ENCODE results near the gene KBTBD12.

The KBTBD12 gene

GRCh38 chr3:127997016-127997415 lies 82.0 kb downstream of the KBTBD12 start:
- TF ChIP-seq POU2F2 (IDR thresholded peaks at IDR 0.05; ENCODE audit: low read depth, low read length): no peak
- TF ChIP-seq TAF1 (IDR thresholded peaks at IDR 0.05; ENCODE audit: low read depth, low read length): no peak
- no peak for TF ChIP-seq PAX5 (IDR thresholded peaks at IDR 0.05; ENCODE audit: insufficient read depth, low read length, severe bottlenecking)
- no peak for TF ChIP-seq SPI1 (IDR thresholded peaks at IDR 0.05; ENCODE audit: low read depth, low read length)
- no peak for TF ChIP-seq POLR2AphosphoS5 (IDR thresholded peaks at IDR 0.05; ENCODE audit: low read depth, low read length)
- TF ChIP-seq POLR2A (IDR thresholded peaks at IDR 0.05; ENCODE audit: low read depth, low read length): no peak
- FAIRE-seq (no peak), DNase-seq (ENCODE audit: insufficient read length, low spot score) (no peak)

DNA sequence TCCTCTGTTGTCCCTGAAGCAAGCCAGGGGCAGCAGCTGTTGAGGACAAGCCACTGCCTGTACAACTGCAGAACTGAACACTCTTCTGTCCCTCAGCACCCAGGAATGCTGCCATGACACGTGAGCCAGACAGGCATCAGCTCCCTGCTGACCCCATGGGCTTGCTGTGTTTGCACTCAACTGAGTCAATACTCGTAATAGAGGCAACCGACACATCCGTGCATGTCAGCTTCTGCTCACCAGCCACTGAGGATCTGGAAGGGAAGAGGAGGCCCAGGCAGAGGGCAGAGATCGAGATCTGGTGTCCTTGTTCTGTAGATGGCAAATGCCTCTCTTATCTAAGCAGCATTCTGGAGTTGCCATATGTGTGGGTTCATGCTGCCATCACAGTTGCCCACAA lies 82.9 kb downstream of the KBTBD12 start:
- TF ChIP-seq POLR2AphosphoS5 (IDR thresholded peaks at IDR 0.05; ENCODE audit: low read depth, low read length) (no peak), TAF1 (IDR thresholded peaks at IDR 0.05; ENCODE audit: low read depth, low read length) (no peak), POU2F2 (IDR thresholded peaks at IDR 0.05; ENCODE audit: low read depth, low read length) (no peak), SPI1 (IDR thresholded peaks at IDR 0.05; ENCODE audit: low read depth, low read length) (no peak), PAX5 (IDR thresholded peaks at IDR 0.05; ENCODE audit: insufficient read depth, low read length, severe bottlenecking) (no peak), POLR2A (IDR thresholded peaks at IDR 0.05; ENCODE audit: low read depth, low read length) (no peak)
- FAIRE-seq (no peak), DNase-seq (ENCODE audit: insufficient read length, low spot score) (no peak)

- no peak for TF ChIP-seq PAX5 (IDR thresholded peaks at IDR 0.05; ENCODE audit: insufficient read depth, low read length, severe bottlenecking)
- no peak for TF ChIP-seq POU2F2 (IDR thresholded peaks at IDR 0.05; ENCODE audit: low read depth, low read length)
- TF ChIP-seq POLR2A (IDR thresholded peaks at IDR 0.05; ENCODE audit: low read depth, low read length): no peak
- TF ChIP-seq POLR2AphosphoS5 (IDR thresholded peaks at IDR 0.05; ENCODE audit: low read depth, low read length): no peak
- no peak for TF ChIP-seq SPI1 (IDR thresholded peaks at IDR 0.05; ENCODE audit: low read depth, low read length)
- no peak for TF ChIP-seq TAF1 (IDR thresholded peaks at IDR 0.05; ENCODE audit: low read depth, low read length)
- no peak for FAIRE-seq
- DNase-seq (ENCODE audit: insufficient read length, low spot score): no peak
Measured at GRCh38 chr3:127998596-127998995, 83.6 kb downstream of the KBTBD12 start.

- DNase-seq (ENCODE audit: insufficient read length, low spot score) (no peak), FAIRE-seq (no peak)
Measured at GRCh38 chr3:127999509-128000106, 84.6 kb downstream of the KBTBD12 start.

DNA sequence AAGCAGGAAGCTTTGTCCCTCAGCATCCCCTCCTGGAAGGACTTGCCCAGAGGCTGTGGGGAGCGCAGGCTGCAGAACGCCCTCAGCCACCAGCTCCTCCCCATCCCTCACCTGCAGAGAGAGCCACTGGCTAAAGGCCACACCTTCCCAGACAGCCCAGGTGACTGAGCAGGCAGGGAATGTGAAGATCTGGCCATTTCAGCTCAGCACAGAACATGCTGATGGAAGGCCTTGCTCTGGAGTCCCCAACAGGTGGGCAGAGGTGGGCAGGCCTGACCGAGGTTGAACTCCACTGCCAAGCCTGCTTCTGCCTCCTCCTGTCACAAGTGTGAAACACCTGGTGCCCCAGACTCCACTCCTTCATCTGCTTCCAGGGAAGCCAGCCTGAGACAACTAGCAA lies 86.5 kb downstream of the KBTBD12 start:
- TF ChIP-seq POLR2AphosphoS5 (IDR thresholded peaks at IDR 0.05; ENCODE audit: low read depth, low read length) (no peak), POLR2A (IDR thresholded peaks at IDR 0.05; ENCODE audit: low read depth, low read length) (no peak), SPI1 (IDR thresholded peaks at IDR 0.05; ENCODE audit: low read depth, low read length) (no peak), POU2F2 (IDR thresholded peaks at IDR 0.05; ENCODE audit: low read depth, low read length) (no peak), PAX5 (IDR thresholded peaks at IDR 0.05; ENCODE audit: insufficient read depth, low read length, severe bottlenecking) (no peak), TAF1 (IDR thresholded peaks at IDR 0.05; ENCODE audit: low read depth, low read length) (no peak)
- FAIRE-seq: no peak
- no peak for DNase-seq (ENCODE audit: insufficient read length, low spot score)

More at GRCh38 chr3:127999509-128000106, 84.6 kb downstream of the KBTBD12 start:
- TF ChIP-seq POLR2A (IDR thresholded peaks at IDR 0.05; ENCODE audit: low read depth, low read length) (no peak), TAF1 (IDR thresholded peaks at IDR 0.05; ENCODE audit: low read depth, low read length) (no peak), SPI1 (IDR thresholded peaks at IDR 0.05; ENCODE audit: low read depth, low read length) (no peak), POU2F2 (IDR thresholded peaks at IDR 0.05; ENCODE audit: low read depth, low read length) (no peak), POLR2AphosphoS5 (IDR thresholded peaks at IDR 0.05; ENCODE audit: low read depth, low read length) (no peak), PAX5 (IDR thresholded peaks at IDR 0.05; ENCODE audit: insufficient read depth, low read length, severe bottlenecking) (no peak)

DNA sequence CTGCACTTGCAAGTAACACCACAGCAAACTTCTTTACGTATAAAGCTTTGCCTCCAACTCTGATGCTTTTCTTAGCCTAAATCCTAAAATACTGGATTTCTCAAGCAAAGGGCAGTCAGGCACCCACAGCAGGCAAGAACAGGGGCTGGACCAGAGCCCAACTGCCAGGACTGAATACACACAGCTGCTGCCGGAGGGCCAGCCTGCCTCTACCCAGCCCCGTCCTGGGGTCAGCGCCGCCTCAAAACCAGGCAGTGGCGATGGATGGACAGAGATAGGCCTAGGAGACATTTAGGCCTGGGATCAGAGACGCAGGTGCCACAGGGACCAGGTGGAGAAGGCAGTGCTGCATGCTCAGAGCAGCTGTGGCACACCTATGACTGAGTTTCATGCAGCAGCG lies 89.6 kb downstream of the KBTBD12 start:
- TF ChIP-seq SPI1 (IDR thresholded peaks at IDR 0.05; ENCODE audit: low read depth, low read length): no peak
- FAIRE-seq (no peak), DNase-seq (ENCODE audit: insufficient read length, low spot score) (no peak)

DNA sequence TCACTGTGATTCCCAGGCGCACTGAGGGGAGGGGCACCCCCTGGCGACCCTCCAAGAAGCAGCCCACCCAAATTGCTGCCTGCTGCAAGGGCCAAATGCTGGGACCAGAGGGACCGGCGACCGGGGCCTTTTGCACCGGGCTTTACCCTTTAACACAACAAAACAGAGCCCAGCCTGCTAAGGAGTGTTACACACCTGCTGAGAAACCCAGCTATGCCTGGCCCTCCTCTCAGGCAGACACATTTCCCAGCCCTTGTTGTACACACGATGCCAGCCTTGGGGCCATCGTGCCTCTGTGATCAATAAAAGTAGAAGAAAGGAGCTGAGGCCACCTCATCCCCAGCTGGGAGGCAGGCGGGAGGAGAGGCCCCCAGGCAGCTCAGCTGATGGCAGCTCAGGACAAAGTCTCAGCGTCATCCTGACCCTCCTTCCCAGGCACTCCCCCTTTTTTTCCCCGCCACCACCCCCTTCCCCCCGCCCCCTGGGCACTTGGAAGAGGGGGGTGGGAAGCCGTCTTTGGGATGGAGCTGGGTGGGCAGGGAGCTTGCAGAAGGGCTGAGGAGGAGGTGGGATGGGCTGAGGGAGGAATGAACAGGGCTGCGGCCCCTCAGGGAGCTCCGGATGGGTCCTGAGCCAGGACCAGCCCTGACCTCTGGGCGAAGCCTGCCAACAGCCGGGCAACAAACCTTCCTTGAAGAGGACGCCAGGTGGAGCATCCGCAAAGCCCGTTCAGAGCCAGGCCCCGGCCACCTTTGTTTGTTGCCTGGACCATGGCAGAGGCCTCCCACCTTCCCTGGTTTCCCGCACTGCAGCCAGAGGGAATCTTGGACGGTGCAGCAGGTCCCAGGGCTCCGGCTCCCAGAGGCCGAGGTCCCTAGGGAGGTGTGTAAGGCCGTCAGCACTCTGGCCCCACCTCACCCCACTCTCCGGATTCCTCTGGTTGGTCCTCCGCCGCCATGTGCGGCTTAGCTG lies 91.3 kb downstream of the KBTBD12 start:
- FAIRE-seq (no peak), DNase-seq (ENCODE audit: insufficient read length, low spot score) (no peak)
- no peak for TF ChIP-seq SPI1 (IDR thresholded peaks at IDR 0.05; ENCODE audit: low read depth, low read length)
- TF ChIP-seq POLR2A (IDR thresholded peaks at IDR 0.05; ENCODE audit: low read depth, low read length): no peak
- no peak for TF ChIP-seq POU2F2 (IDR thresholded peaks at IDR 0.05; ENCODE audit: low read depth, low read length)
- TF ChIP-seq POLR2AphosphoS5 (IDR thresholded peaks at IDR 0.05; ENCODE audit: low read depth, low read length): no peak
- no peak for TF ChIP-seq TAF1 (IDR thresholded peaks at IDR 0.05; ENCODE audit: low read depth, low read length)
- TF ChIP-seq PAX5 (IDR thresholded peaks at IDR 0.05; ENCODE audit: insufficient read depth, low read length, severe bottlenecking): no peak

GRCh38 chr3:128007033-128007424 lies 92.0 kb downstream of the KBTBD12 start:
- FAIRE-seq (no peak), DNase-seq (ENCODE audit: insufficient read length, low spot score) (no peak)
- TF ChIP-seq POLR2A (IDR thresholded peaks at IDR 0.05; ENCODE audit: low read depth, low read length) (no peak), TAF1 (IDR thresholded peaks at IDR 0.05; ENCODE audit: low read depth, low read length) (no peak)

DNA sequence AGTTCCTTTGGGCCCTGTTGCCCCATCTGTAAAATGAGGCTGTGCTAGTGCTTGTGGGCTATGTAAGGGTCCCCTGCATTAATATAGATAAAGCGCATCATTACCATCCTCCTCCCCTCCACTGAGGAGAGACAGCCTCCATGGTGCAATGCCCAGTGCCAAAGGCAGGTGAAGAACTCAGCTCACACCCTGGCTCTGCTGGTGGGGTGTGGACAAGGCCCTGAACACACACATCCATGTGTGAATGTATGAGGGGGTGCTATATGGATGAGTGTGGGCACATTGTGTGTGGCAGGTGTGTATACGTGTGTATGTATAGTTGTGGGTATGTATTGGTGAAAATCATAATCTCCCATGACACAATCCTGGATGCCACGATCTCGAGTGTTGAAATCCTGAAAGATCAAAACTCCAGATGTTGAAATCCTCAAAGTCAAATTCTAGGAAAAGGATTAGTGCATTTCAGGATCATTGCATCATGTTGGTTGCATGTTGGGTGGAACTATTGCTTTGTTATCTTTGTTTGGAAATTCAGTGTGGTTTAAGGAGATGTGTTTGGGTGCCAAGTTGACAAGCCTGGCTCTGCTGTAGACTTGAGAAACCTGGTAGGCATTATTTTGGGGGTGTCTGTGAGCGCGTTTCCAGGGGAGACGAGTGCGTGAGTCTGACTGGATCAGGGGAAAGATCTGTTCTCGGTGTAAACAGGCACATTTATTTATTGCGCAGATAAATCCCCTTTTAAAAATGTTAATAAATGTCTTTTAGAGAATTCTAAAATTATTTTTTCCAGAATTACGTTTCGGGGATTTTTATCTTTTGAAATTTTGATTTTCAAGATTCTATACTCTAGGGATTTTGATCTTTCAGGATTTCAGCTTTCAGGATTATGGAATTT lies 95.2 kb downstream of the KBTBD12 start:
- TF ChIP-seq POU2F2 (IDR thresholded peaks at IDR 0.05; ENCODE audit: low read depth, low read length) (no peak), TAF1 (IDR thresholded peaks at IDR 0.05; ENCODE audit: low read depth, low read length) (no peak), PAX5 (IDR thresholded peaks at IDR 0.05; ENCODE audit: insufficient read depth, low read length, severe bottlenecking) (no peak)

More for the DNA sequence above, 95.2 kb downstream of the KBTBD12 start:
- peak; percentile 51 for FAIRE-seq
- no peak for DNase-seq (ENCODE audit: insufficient read length, low spot score)

Measured in GM12891 (cell line).